ENCODE data around the gene TMCC3. TPM values are rescaled to one million over a fixed set of nuclear protein-coding genes. Genes with fewer than 3 reads are reported as not detected.
A peak's percentile ranks its signal among the peaks of the same experiment; 100 is the strongest.

TMCC3 gene
- polyA plus RNA-seq, 1 donor (not counting 4 experiments of a cell fraction or from before 2014, with no cell fraction given) = 18.9 TPM

- Histone ChIP-seq H3K4me3 (ENCODE audit: control insufficient read depth in 2 of 3, extremely low read depth in 1 of 3, insufficient read depth in 2 of 3, low read depth in 1 of 3, low read length in 3 of 3) (no peak overlapping the region), H3K27ac (ENCODE audit: control insufficient read depth, insufficient read depth, low read length) (no peak overlapping the region), H2AFZ (ENCODE audit: control insufficient read depth, low read length) (no peak overlapping the region), H3K36me3 (ENCODE audit: control insufficient read depth in 2 of 2, extremely low read depth in 1 of 2, insufficient read depth in 2 of 2, low read length in 2 of 2) (no peaks in the 10 kb centered on the region), H3K27me3 (ENCODE audit: control insufficient read depth, extremely low read depth, insufficient read depth, low read length) (no peaks in the 10 kb centered on the region), H3K9me1 (ENCODE audit: control insufficient read depth, extremely low read depth, insufficient read depth, low read length) (no peaks in the 10 kb centered on the region), H3K79me2 (ENCODE audit: control insufficient read depth, insufficient read depth, low read length) (no peaks in the 10 kb centered on the region), H4K20me1 (ENCODE audit: control insufficient read depth, extremely low read depth, insufficient read depth, low read length) (no peaks in the 10 kb centered on the region), H3K4me1 (ENCODE audit: control insufficient read depth, extremely low read depth, insufficient read depth, low read length) (peaks cover 2% of the 10 kb centered on the region), H3K4me2 (ENCODE audit: control insufficient read depth, extremely low read depth, insufficient read depth, low read depth, low read length) (no peak overlapping the region), H3K9ac (ENCODE audit: control insufficient read depth, extremely low read depth, insufficient read depth, low read length) (no peak overlapping the region), H3K9me3 (ENCODE audit: control insufficient read depth, low read depth, low read length) (no peaks in the 10 kb centered on the region)
- dilution Hi-C loops (cut with MboI; ENCODE audit: extremely low pct_ligation_motif_present, low sequenced_read_pairs) = no loop called here
- DNase-seq (ENCODE audit: low read depth, low spot score) = no peak
- no peak for TF ChIP-seq EZH2 (IDR thresholded peaks at IDR 0.05; ENCODE audit: low read length)
- TF ChIP-seq, protein P1, sequence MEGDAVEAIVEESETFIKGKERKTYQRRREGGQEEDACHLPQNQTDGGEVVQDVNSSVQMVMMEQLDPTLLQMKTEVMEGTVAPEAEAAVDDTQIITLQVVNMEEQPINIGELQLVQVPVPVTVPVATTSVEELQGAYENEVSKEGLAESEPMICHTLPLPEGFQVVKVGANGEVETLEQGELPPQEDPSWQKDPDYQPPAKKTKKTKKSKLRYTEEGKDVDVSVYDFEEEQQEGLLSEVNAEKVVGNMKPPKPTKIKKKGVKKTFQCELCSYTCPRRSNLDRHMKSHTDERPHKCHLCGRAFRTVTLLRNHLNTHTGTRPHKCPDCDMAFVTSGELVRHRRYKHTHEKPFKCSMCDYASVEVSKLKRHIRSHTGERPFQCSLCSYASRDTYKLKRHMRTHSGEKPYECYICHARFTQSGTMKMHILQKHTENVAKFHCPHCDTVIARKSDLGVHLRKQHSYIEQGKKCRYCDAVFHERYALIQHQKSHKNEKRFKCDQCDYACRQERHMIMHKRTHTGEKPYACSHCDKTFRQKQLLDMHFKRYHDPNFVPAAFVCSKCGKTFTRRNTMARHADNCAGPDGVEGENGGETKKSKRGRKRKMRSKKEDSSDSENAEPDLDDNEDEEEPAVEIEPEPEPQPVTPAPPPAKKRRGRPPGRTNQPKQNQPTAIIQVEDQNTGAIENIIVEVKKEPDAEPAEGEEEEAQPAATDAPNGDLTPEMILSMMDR (optimal IDR thresholded peaks at IDR 0.05 in 1 of 3, IDR thresholded peaks at IDR 0.05 in 1 of 3, conservative IDR thresholded peaks at IDR 0.05 in 1 of 3; ENCODE audit: extremely low read depth in 1 of 3, insufficient read depth in 2 of 3, low read length in 3 of 3) = peak; percentile 77 to 91 (median 86)
- peak; percentile 86 for FAIRE-seq
Measured at GRCh38 chr12:94545935-94546771, 104.2 kb downstream of the TMCC3 start.

GRCh38 chr12:94544355-94544754, 106.0 kb downstream of the TMCC3 start:
- FAIRE-seq = no peak
- no peaks in the 10 kb centered on the region for H3K36me3 ChIP-seq (ENCODE audit: control insufficient read depth in 2 of 2, extremely low read depth in 1 of 2, insufficient read depth in 2 of 2, low read length in 2 of 2)
- TF ChIP-seq EZH2 (IDR thresholded peaks at IDR 0.05; ENCODE audit: low read length) = no peak
- TF ChIP-seq, protein P1 (optimal IDR thresholded peaks at IDR 0.05 in 1 of 3, IDR thresholded peaks at IDR 0.05 in 1 of 3, conservative IDR thresholded peaks at IDR 0.05 in 1 of 3; ENCODE audit: extremely low read depth in 1 of 3, insufficient read depth in 2 of 3, low read length in 3 of 3) = no peak
- peaks cover 2% of the 10 kb centered on the region for H3K4me1 ChIP-seq (ENCODE audit: control insufficient read depth, extremely low read depth, insufficient read depth, low read length)
- no peak overlapping the region for H3K27ac ChIP-seq (ENCODE audit: control insufficient read depth, insufficient read depth, low read length)
- no peak overlapping the region for H3K4me3 ChIP-seq (ENCODE audit: control insufficient read depth in 2 of 3, extremely low read depth in 1 of 3, insufficient read depth in 2 of 3, low read depth in 1 of 3, low read length in 3 of 3)
- no peaks in the 10 kb centered on the region for H4K20me1 ChIP-seq (ENCODE audit: control insufficient read depth, extremely low read depth, insufficient read depth, low read length)
- H3K27me3 ChIP-seq (ENCODE audit: control insufficient read depth, extremely low read depth, insufficient read depth, low read length) = no peaks in the 10 kb centered on the region
- H3K79me2 ChIP-seq (ENCODE audit: control insufficient read depth, insufficient read depth, low read length) = no peaks in the 10 kb centered on the region
- no peak overlapping the region for H2AFZ ChIP-seq (ENCODE audit: control insufficient read depth, low read length)
- no peaks in the 10 kb centered on the region for H3K9me3 ChIP-seq (ENCODE audit: control insufficient read depth, low read depth, low read length)
- H3K9me1 ChIP-seq (ENCODE audit: control insufficient read depth, extremely low read depth, insufficient read depth, low read length) = no peaks in the 10 kb centered on the region
- H3K9ac ChIP-seq (ENCODE audit: control insufficient read depth, extremely low read depth, insufficient read depth, low read length) = no peak overlapping the region
- H3K4me2 ChIP-seq (ENCODE audit: control insufficient read depth, extremely low read depth, insufficient read depth, low read depth, low read length) = no peak overlapping the region
- DNase-seq (ENCODE audit: low read depth, low spot score) = no peak
- dilution Hi-C loops (cut with MboI; ENCODE audit: extremely low pct_ligation_motif_present, low sequenced_read_pairs) = no loop called here

Measured in keratinocyte (primary cell).